Endothelial cell of umbilical vein (primary cell): ENCODE measurements around the gene PRKACG.
A peak's percentile ranks its signal among the peaks of the same experiment; 100 is the strongest.

Experiments used
- GATA2 ChIP-seq: IDR thresholded peaks from 2 replicates; pipeline ENCODE4 v1.7.0; 2011; ENCODE audit warnings: low read depth, mild to moderate bottlenecking, moderate library complexity, mixed read lengths, low read length; ENCODE audit not compliant: insufficient read length, insufficient read depth
- POLR2A ChIP-seq: IDR thresholded peaks from 2 replicates; pipeline ENCODE4 v1.6.1; 2012; ENCODE audit warnings: low read depth, mild to moderate bottlenecking, control low read depth, low read length
- TF ChIP-seq, protein P1 (sequence below): IDR thresholded peaks from 2 replicates; pipeline ENCODE4 v1.6.1; 2011; ENCODE audit not compliant: insufficient read depth, insufficient read length
- TF ChIP-seq, protein P2 (sequence below), 2 donors: IDR thresholded peaks; 1 replicate in 1 of 2; 2 replicates in 1 of 2; pipeline ENCODE4 v1.5.1; 2011; ENCODE audit warnings: low read length in 2 of 2, mild to moderate bottlenecking in 2 of 2, moderate library complexity in 2 of 2, control low read depth in 1 of 2, inconsistent platforms in 1 of 2, low read depth in 1 of 2; ENCODE audit not compliant: insufficient read depth in 1 of 2; ENCODE audit errors: extremely low read depth in 1 of 2

DNA sequence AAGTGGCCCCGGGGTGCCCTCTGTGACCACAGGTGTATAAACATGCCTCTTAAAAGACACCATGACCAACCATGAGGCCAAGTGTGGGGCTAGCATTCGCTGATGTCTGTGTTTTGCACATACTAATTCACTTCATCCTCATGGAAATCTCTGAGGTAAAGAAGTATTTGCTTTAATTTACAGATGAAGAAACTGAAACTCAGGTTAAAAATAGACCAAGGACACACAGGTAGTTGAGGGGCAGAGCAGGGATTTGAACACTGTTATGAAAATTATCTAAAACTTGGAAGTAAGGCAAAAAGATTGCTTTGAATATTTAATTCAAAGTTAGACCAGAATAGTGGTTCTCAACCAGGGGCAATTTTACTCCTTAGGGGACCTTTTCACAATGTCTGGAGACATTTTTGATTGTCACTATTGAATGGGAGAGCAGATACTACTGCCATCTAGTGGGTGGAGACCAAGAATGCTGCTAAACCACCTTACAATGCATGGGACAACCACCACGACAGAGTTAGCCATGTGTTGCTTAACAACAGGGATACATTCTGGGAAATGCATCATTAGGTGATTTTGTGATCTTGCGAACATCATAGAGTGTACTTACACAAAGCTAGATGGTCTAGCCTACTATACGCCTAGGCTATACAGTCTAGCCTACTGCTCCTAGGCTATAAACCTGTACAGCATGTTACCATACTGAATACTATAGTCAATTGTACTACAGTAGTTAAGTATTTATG, 13.6 kb upstream of the PRKACG start:
- TF ChIP-seq, protein P1, sequence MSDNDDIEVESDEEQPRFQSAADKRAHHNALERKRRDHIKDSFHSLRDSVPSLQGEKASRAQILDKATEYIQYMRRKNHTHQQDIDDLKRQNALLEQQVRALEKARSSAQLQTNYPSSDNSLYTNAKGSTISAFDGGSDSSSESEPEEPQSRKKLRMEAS = no peak
- TF ChIP-seq POLR2A = no peak
- TF ChIP-seq, protein P2, sequence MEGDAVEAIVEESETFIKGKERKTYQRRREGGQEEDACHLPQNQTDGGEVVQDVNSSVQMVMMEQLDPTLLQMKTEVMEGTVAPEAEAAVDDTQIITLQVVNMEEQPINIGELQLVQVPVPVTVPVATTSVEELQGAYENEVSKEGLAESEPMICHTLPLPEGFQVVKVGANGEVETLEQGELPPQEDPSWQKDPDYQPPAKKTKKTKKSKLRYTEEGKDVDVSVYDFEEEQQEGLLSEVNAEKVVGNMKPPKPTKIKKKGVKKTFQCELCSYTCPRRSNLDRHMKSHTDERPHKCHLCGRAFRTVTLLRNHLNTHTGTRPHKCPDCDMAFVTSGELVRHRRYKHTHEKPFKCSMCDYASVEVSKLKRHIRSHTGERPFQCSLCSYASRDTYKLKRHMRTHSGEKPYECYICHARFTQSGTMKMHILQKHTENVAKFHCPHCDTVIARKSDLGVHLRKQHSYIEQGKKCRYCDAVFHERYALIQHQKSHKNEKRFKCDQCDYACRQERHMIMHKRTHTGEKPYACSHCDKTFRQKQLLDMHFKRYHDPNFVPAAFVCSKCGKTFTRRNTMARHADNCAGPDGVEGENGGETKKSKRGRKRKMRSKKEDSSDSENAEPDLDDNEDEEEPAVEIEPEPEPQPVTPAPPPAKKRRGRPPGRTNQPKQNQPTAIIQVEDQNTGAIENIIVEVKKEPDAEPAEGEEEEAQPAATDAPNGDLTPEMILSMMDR (IDR thresholded peaks at IDR 0.05; ENCODE audit: extremely low read depth in 1 of 2, insufficient read depth in 1 of 2, low read depth in 1 of 2, low read length in 2 of 2) = peak; percentile 69 to 74
- no peak for TF ChIP-seq GATA2
